ENCODE results near the gene ACTN1. TPM values are rescaled to one million over a fixed set of nuclear protein-coding genes. Genes with fewer than 3 reads are reported as not detected.

Gene ACTN1
- total RNA-seq, 1 experiment from 2014 or later, result 318 TPM

DNA sequence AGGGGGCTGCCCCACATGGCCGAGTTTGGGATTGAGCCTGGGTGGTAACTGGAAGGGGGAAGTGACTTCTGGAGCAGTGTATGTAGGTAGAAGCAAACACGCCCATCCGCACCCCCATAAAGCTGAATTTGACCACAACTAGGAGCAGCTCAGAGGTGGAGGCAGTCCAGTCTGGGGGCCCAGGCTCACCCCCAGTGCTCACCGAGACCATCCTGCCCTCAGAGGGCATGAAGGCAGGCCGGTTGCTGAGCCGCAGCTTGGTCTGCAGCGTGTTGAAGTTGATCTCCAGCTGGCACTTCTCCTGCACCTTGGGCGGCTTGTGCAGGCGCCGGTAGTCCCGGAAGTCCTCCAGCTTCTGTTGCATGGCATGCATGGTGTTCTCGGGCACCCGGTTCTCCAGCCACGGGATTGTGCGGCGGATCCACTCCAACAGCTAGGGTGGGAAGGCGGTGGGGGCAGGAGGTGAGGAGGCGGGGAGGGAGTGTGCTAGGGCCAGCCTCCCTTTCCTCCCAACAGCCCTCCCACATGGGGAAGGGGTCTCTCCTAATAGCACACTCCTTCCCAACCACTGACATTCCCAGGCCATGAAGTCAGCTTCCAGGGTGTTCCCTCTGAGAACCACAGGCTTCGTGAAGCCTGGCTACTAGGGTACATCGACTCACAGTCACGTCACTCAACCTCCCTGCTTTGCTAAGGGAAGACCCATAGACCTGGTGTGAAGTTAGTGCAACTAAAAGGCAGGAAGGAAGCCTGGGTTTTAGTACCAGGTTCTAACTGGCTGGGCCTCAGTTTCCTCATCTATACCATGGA lies 87.0 kb downstream of the ACTN1 start:
- DNase-seq (ENCODE audit: low read depth), result peak; percentile 79

GRCh38 chr14:68890173-68890931 lies 88.8 kb downstream of the ACTN1 start:
- DNase-seq (ENCODE audit: low read depth), result no peak

- no peak for DNase-seq (ENCODE audit: low read depth)
Measured at GRCh38 chr14:68888883-68889282, 90.2 kb downstream of the ACTN1 start.

GRCh38 chr14:68888025-68888850 lies 90.9 kb downstream of the ACTN1 start:
- no peak for DNase-seq (ENCODE audit: low read depth)

DNA sequence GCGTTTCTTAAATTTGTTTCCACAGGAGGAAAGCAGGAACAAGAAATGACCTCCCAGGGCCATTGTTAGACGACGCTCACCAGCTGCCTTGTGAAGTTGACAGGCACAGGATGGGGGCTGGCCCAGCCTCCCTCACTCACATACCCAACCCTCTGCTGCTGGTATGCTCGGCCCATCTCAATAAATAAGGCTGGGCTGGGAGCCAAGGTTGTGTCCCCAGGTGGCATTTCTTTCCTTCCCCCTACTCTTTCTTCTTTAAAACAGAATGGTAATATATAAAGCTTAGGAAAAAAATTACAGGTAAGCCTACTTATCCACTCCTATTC lies 93.0 kb downstream of the ACTN1 start:
- DNase-seq (ENCODE audit: low read depth), result no peak

GRCh38 chr14:68885226-68886108 lies 93.6 kb downstream of the ACTN1 start:
- DNase-seq (ENCODE audit: low read depth), result no peak

GRCh38 chr14:68884031-68885030 lies 94.8 kb downstream of the ACTN1 start:
- peak; percentile 89 for DNase-seq (ENCODE audit: low read depth)

DNA sequence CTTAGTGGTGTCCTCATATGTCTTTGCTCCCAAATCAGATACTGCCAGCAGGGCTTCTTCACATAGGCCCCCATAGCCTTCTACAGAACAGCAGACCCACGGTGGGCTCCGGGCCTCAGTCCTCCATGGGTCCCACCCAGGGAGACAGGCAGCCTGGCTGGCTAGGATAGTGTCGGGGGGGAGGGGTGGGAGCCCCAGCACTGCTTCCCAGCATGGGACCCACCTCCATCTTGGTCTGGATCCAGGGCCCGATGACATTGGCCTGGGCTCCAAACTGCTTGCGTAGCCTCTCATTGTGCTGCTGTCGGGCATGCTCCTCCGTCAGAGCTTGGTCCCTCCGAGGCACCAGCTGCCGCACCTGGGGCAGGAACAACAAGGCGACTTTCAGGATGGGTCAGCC lies 96.9 kb downstream of the ACTN1 start:
- no peak for DNase-seq (ENCODE audit: low read depth)

GRCh38 chr14:68881396-68881795 lies 97.7 kb downstream of the ACTN1 start:
- DNase-seq (ENCODE audit: low read depth), result no peak

- no peak for DNase-seq (ENCODE audit: low read depth)
Measured at GRCh38 chr14:68880581-68881105, 98.5 kb downstream of the ACTN1 start.

DNA sequence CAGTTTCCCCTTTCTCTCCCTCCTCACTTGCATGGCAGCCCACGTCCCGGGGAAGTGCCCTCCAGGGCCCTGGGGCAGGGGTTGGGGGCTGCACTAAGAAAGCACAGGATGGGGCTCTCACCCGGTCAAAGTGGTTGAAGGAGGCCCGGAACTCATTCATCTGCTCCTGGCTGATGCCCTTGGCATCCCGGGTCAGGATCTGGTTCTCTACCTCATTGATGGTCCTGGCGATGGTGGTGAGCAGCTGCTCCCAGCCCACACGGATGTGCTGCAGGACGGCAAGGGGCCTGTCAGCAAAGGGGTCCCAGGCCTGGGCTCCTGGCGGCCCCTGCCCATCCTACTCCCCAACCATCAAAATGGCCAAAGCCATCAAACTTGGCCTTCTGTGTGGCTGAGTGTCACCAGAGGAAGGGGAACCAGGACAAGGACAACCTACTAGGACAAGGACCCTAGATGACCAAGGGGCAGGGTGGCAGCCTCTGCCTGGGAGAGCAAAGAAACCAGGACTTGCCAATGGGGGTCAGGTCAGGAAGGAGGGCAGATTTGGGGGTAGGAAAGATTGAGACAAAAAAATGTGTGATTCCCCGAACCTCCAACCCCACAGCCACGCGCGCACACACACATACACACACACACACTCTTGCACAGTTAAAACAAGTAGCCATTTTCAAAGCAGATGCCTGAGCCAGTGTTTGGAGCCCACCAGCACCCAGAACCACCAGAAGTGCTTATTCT lies 99.1 kb downstream of the ACTN1 start:
- no peak for DNase-seq (ENCODE audit: low read depth)

GRCh38 chr14:68879321-68879781 lies 99.8 kb downstream of the ACTN1 start:
- DNase-seq (ENCODE audit: low read depth), result no peak

DNA sequence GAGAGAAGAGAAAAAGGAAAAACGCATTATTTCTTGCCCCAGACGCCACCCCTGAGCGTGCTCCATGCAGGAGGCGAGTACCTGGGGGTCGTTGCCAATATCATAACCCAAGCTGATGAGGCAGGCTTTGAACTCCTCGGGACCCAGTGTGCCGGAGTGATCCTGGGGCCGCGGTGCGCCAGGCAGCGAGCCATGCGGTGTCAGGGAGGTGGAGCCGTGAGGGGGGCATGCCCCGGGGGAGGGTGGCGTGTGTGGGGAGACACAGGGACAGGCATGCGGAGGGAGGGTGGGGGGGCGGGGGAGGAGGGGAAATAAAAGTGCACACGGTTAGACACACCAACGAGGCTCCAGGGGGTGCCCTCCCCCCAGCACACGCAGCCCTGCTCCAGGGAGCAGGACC lies 100.2 kb downstream of the ACTN1 start:
- no peak for DNase-seq (ENCODE audit: low read depth)

DNA sequence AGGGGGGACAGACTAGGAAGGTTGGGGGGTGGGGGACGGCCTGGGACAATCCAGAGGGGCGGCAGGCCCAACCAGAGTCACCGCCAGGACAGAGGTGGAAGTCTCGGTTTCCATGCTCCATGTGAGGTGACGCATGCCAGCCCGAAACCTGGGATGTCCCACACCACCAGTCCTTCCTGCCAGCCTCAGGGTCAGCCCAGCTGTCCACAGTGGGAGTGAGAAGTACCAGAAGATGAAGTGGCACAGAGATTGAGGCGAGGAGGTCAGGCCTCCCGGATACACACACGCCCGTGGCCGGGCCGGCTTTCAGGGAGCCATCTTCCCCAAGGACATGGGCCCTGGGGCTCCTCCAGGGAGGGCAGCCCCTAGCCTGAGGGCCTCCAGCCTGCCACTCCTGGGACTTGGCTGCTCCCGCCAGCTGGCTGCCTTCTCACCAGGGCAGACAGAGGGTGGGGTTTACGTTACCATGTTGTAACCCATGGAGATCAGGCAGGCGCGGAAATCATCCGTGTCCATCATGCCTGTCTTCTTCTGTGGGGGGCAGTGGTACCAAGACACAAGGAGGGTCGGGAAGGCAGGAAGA lies 101.0 kb downstream of the ACTN1 start:
- DNase-seq (ENCODE audit: low read depth), result no peak

DNA sequence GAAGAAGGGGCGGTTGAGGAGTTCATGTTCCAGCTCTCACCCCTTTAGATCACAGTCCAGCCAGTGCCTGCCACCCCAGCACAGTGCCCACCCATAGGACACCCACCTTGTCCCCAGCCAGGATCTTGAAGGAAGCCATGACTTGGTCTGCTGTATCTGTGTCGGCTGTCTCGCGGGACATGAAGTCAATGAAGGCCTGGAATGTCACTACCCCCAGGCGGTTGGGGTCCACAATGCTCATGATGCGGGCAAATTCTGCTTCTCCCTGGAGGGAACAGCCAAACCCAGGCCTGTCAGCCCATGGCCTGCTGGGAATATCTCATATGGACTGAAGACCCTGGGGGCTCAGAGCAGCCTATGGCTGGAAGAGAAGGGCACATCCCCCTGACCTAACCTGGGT lies 102.1 kb downstream of the ACTN1 start:
- no peak for DNase-seq (ENCODE audit: low read depth)

- DNase-seq (ENCODE audit: low read depth), result no peak
Measured at GRCh38 chr14:68874746-68875155, 104.4 kb downstream of the ACTN1 start.

DNA sequence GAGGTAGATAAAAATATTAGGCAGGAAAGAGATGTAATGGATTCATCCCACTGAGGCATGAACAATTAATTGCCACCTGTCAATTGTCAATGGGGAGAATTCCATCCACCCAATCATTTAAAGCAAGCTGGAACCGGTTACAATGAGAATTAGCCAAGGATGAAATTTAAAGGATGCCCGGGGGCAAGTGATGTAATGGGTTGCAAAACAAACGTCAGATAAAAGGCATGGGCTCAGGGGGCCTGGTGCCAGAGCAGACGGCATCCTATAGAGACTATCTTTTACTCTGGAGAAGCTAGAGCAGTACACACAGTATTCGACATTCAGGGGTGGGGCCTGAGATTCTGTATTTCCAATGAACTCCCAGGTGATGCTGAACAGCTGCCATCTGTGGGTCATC lies 105.7 kb downstream of the ACTN1 start:
- no peak for DNase-seq (ENCODE audit: low read depth)

DNA sequence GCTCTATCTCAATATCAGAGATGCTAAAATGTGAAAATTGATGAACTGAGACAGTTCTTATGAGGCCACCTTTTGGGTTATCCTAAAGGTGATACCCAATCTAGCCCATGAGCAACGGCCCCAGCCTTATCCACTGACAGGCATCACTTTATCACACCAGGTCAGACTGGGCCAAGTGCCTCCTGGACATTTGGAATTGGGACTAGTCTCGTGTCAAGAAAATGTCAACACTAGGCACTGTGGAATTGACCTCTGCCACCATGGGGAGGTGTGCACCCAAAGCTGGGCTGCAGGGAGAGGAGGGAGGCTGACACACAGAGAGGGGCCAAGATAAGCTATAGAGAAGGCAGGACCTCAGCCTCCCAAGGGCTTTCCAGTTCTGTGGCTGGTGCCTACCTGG lies 107.7 kb downstream of the ACTN1 start:
- DNase-seq (ENCODE audit: low read depth), result no peak

Measured in LHCN-M2 (cell line).